Nephron progenitor cell (in vitro differentiated cells): ENCODE measurements around the gene HAUS3.

Source experiments
- DNase-seq: peaks from one replicate; pipeline ENCODE4 v3.0.0; 2021
- H3K27ac Mint-ChIP-seq: 2 replicates; pipeline ENCODE4 v1.8.0; 2021; ENCODE audit warnings: mild to moderate bottlenecking, moderate library complexity, mixed read lengths
- H3K27me3 Mint-ChIP-seq: 2 replicates; pipeline ENCODE4 v1.8.0; 2021; ENCODE audit warnings: mild to moderate bottlenecking, low read depth, mixed read lengths; ENCODE audit not compliant: poor library complexity
- H3K36me3 Mint-ChIP-seq: 2 replicates; pipeline ENCODE4 v1.8.0; 2021; ENCODE audit warnings: low read depth, mixed read lengths
- H3K4me1 Mint-ChIP-seq: 2 replicates; pipeline ENCODE4 v1.8.0; 2021; ENCODE audit warnings: mixed read lengths
- H3K4me3 Mint-ChIP-seq: 2 replicates; pipeline ENCODE4 v1.8.0; 2021; ENCODE audit warnings: mild to moderate bottlenecking, moderate library complexity, mixed read lengths
- H3K9me3 Mint-ChIP-seq: 2 replicates; pipeline ENCODE4 v1.8.0; 2021; ENCODE audit warnings: mild to moderate bottlenecking, moderate library complexity, mixed read lengths
- CTCF ChIP-seq: fragments of 200-600 bp; sonication (generic); IDR thresholded peaks from 2 replicates; pipeline ENCODE4 v1.5.0; 2021; ENCODE audit warnings: antibody characterized with exemption

Gene HAUS3

GRCh38 chr4:2272828-2273120 lies 30.9 kb upstream of the HAUS3 start:
- H3K4me1 Mint-ChIP-seq = peaks cover 44% of the 10 kb centered on the region
- no peaks in the 10 kb centered on the region for H3K9me3 Mint-ChIP-seq
- no peak overlapping the region for H3K4me3 Mint-ChIP-seq
- no peak overlapping the region for H3K27ac Mint-ChIP-seq
- DNase-seq = no peak
- no peak for TF ChIP-seq CTCF
- H3K27me3 Mint-ChIP-seq = no peaks in the 10 kb centered on the region
- no peaks in the 10 kb centered on the region for H3K36me3 Mint-ChIP-seq

GRCh38 chr4:2272026-2272827 lies 30.3 kb upstream of the HAUS3 start:
- no peak overlapping the region for H3K27ac Mint-ChIP-seq
- no peak for TF ChIP-seq CTCF
- no peaks in the 10 kb centered on the region for H3K27me3 Mint-ChIP-seq
- DNase-seq = no peak
- H3K9me3 Mint-ChIP-seq = no peaks in the 10 kb centered on the region
- H3K4me3 Mint-ChIP-seq = no peak overlapping the region
- no peaks in the 10 kb centered on the region for H3K36me3 Mint-ChIP-seq
- peaks cover 44% of the 10 kb centered on the region for H3K4me1 Mint-ChIP-seq

GRCh38 chr4:2271279-2272025 lies 29.5 kb upstream of the HAUS3 start:
- Mint-ChIP-seq H3K4me1 (peaks cover 45% of the 10 kb centered on the region), H3K4me3 (no peak overlapping the region), H3K27me3 (no peaks in the 10 kb centered on the region), H3K9me3 (no peaks in the 10 kb centered on the region), H3K36me3 (no peaks in the 10 kb centered on the region), H3K27ac (no peak overlapping the region)
- DNase-seq = no peak
- TF ChIP-seq CTCF = no peak

GRCh38 chr4:2270341-2271165 lies 28.6 kb upstream of the HAUS3 start:
- Mint-ChIP-seq H3K4me1 (peaks cover 49% of the 10 kb centered on the region), H3K9me3 (no peaks in the 10 kb centered on the region), H3K4me3 (no peak overlapping the region), H3K27ac (no peak overlapping the region), H3K27me3 (peaks cover under 1% of the 10 kb centered on the region), H3K36me3 (no peaks in the 10 kb centered on the region)
- no peak for TF ChIP-seq CTCF
- no peak for DNase-seq

- H3K36me3 Mint-ChIP-seq = no peaks in the 10 kb centered on the region
- H3K4me3 Mint-ChIP-seq = no peak overlapping the region
- H3K4me1 Mint-ChIP-seq = peaks cover 44% of the 10 kb centered on the region
- DNase-seq = no peak
- H3K9me3 Mint-ChIP-seq = no peaks in the 10 kb centered on the region
- TF ChIP-seq CTCF = no peak
- H3K27ac Mint-ChIP-seq = no peak overlapping the region
- peaks cover 4% of the 10 kb centered on the region for H3K27me3 Mint-ChIP-seq
Measured at GRCh38 chr4:2269618-2270163, 27.8 kb upstream of the HAUS3 start.
